Peyer's patch (tissue), 4 donors: ENCODE data around the gene SIL1. TPM values are rescaled to one million over a fixed set of nuclear protein-coding genes. Genes with fewer than 3 reads are reported as not detected.

Experiments used
- DNase-seq, 3 donors: peaks; one replicate each; pipeline ENCODE4 v3.0.0-alpha.2; 2017 to 2019
- H3K27ac ChIP-seq, 4 donors: fragments of 200-600 bp; sonication (generic); one replicate each; pipeline ENCODE4 v1.5.1; 2016 to 2019
- H3K27me3 ChIP-seq, 2 donors: fragments of 200-600 bp; sonication (generic); one replicate each; pipeline ENCODE4 v1.5.1; 2019
- H3K36me3 ChIP-seq, 3 donors: fragments of 200-600 bp; sonication (generic); one replicate each; pipeline ENCODE4 v1.5.1; 2016 to 2019
- H3K4me1 ChIP-seq, 4 donors: fragments of 200-600 bp; sonication (generic); one replicate each; pipeline ENCODE4 v1.5.1; 2016 to 2019
- H3K4me3 ChIP-seq, 4 donors: fragments of 200-600 bp; sonication (generic); 1 replicate in 3 of 4; 2 replicates in 1 of 4; pipeline ENCODE4 v1.5.1; 2016 to 2019; ENCODE audit warnings: mild to moderate bottlenecking in 1 of 4
- H3K9me3 ChIP-seq, 4 donors: fragments of 200-600 bp; sonication (generic); one replicate each; pipeline ENCODE4 v1.5.1; 2016 to 2019; ENCODE audit warnings: mild to moderate bottlenecking in 1 of 4
- POLR2A ChIP-seq, 2 donors: fragments of 450-650 bp; IDR thresholded peaks; one replicate each; pipeline ENCODE4 v1.5.1; 2017; ENCODE audit warnings: antibody characterized with exemption in 2 of 2, mild to moderate bottlenecking in 2 of 2, moderate library complexity in 2 of 2
- total RNA-seq, 4 donors: library from RNA; depleted of rRNA; stranded (reverse); fragments of >200 nt; gene quantifications; one replicate each; pipeline ENCODE4 v1.1.0, GENCODE V29; 2016
- TF ChIP-seq, protein P1 (sequence below), 6 experiments: fragments of 450-650 bp in 4 of 6; fragments of 200-600 bp in 2 of 6; sonication (generic) in 1 of 6; IDR thresholded peaks; one replicate each; pipeline ENCODE4 v1.5.1; 2017 to 2019; ENCODE audit warnings: antibody characterized with exemption in 6 of 6, mild to moderate bottlenecking in 3 of 6, moderate library complexity in 1 of 6

SIL1 gene
- total RNA-seq, 4 donors from 2014 or later, result 23.6 to 84.2 (median 39.2) TPM

- peaks cover 0 to 11% (median 0%) of the 10 kb centered on the region in 4 donors for H3K4me1 ChIP-seq
Measured at GRCh38 chr5:139131062-139131461, 67.1 kb downstream of the SIL1 start.

GRCh38 chr5:139130214-139130613 lies 68.0 kb downstream of the SIL1 start:
- H3K4me1 ChIP-seq, result peaks cover 0 to 11% (median 0%) of the 10 kb centered on the region in 4 donors
- H3K4me3 ChIP-seq, result no peak overlapping the region
- TF ChIP-seq POLR2A (IDR thresholded peaks at IDR 0.05), result no peak
- TF ChIP-seq, protein P1, sequence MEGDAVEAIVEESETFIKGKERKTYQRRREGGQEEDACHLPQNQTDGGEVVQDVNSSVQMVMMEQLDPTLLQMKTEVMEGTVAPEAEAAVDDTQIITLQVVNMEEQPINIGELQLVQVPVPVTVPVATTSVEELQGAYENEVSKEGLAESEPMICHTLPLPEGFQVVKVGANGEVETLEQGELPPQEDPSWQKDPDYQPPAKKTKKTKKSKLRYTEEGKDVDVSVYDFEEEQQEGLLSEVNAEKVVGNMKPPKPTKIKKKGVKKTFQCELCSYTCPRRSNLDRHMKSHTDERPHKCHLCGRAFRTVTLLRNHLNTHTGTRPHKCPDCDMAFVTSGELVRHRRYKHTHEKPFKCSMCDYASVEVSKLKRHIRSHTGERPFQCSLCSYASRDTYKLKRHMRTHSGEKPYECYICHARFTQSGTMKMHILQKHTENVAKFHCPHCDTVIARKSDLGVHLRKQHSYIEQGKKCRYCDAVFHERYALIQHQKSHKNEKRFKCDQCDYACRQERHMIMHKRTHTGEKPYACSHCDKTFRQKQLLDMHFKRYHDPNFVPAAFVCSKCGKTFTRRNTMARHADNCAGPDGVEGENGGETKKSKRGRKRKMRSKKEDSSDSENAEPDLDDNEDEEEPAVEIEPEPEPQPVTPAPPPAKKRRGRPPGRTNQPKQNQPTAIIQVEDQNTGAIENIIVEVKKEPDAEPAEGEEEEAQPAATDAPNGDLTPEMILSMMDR (IDR thresholded peaks at IDR 0.05), result no peak
- H3K27ac ChIP-seq, result no peak overlapping the region
- DNase-seq, result no peak
- H3K27me3 ChIP-seq, result no peaks in the 10 kb centered on the region
- peaks cover 0 to 8% (median 0%) of the 10 kb centered on the region in 3 donors for H3K36me3 ChIP-seq
- no peaks in the 10 kb centered on the region for H3K9me3 ChIP-seq

More at GRCh38 chr5:139131062-139131461, 67.1 kb downstream of the SIL1 start:
- H3K27ac ChIP-seq, result peak overlapping the region in 1 of 4 donors; percentile 77
- peaks cover 0 to 8% (median 0%) of the 10 kb centered on the region in 3 donors for H3K36me3 ChIP-seq
- DNase-seq, result no peak
- H3K9me3 ChIP-seq, result no peaks in the 10 kb centered on the region
- H3K4me3 ChIP-seq, result no peak overlapping the region
- no peaks in the 10 kb centered on the region for H3K27me3 ChIP-seq
- TF ChIP-seq, protein P1 (IDR thresholded peaks at IDR 0.05), result no peak
- no peak for TF ChIP-seq POLR2A (IDR thresholded peaks at IDR 0.05)

GRCh38 chr5:139126711-139127111 lies 71.5 kb downstream of the SIL1 start:
- Histone ChIP-seq H3K4me3 (no peak overlapping the region), H3K36me3 (peaks cover 0 to 17% (median 0%) of the 10 kb centered on the region in 3 donors), H3K4me1 (peaks cover 0 to 5% (median 0%) of the 10 kb centered on the region in 4 donors), H3K9me3 (no peaks in the 10 kb centered on the region), H3K27ac (no peak overlapping the region), H3K27me3 (no peaks in the 10 kb centered on the region)
- TF ChIP-seq POLR2A (IDR thresholded peaks at IDR 0.05), result no peak
- TF ChIP-seq, protein P1 (IDR thresholded peaks at IDR 0.05), result no peak
- DNase-seq, result no peak

- no peak for TF ChIP-seq POLR2A (IDR thresholded peaks at IDR 0.05)
- TF ChIP-seq, protein P1 (IDR thresholded peaks at IDR 0.05), result no peak
- Histone ChIP-seq H3K4me1 (no peaks in the 10 kb centered on the region), H3K27me3 (no peaks in the 10 kb centered on the region), H3K36me3 (peaks cover 0 to 17% (median 0%) of the 10 kb centered on the region in 3 donors), H3K9me3 (no peaks in the 10 kb centered on the region), H3K27ac (no peak overlapping the region), H3K4me3 (no peak overlapping the region)
- DNase-seq, result no peak
Measured at GRCh38 chr5:139125991-139126390, 72.2 kb downstream of the SIL1 start.

DNA sequence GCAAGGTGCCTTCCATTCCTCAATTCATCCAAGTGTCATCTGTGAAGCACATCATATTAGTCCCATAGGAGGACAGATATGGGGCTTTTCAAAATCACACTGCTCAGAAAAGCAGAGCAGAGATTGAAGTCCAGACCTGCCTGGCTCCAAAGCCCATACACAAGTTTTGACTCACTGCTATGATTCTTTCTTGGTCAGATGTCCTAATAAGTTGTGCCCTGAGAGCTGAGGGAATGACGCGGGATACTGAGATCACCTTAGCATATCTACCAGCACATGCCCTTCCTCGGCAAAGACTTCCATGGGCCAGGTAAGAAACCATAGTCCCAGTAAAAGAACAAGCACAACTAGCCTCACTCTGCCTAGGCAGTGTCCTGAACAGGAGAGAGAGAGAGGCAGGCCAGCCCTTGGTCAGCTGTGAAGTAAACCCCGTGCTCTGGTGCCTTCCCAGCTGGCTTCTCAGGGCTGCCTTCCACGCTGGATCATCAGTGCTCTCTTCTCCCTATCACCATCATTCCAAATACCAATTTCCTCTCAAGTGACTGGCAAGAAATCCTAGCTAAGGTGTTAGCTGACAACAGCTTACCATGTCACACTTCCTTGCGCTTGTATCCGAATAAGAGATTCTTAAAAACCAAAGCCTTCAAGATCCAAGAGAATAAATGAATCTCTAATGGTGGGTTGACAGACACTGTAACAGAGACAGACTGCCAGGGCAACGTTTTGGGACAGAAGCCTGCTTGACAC lies 73.2 kb downstream of the SIL1 start:
- H3K9me3 ChIP-seq, result no peaks in the 10 kb centered on the region
- no peak overlapping the region for H3K4me3 ChIP-seq
- H3K27ac ChIP-seq, result no peak overlapping the region

More for the DNA sequence above, 73.2 kb downstream of the SIL1 start:
- no peaks in the 10 kb centered on the region for H3K4me1 ChIP-seq
- no peaks in the 10 kb centered on the region for H3K27me3 ChIP-seq
- no peak for DNase-seq
- H3K36me3 ChIP-seq, result peaks cover 0 to 27% (median 0%) of the 10 kb centered on the region in 3 donors
- no peak for TF ChIP-seq POLR2A (IDR thresholded peaks at IDR 0.05)
- TF ChIP-seq, protein P1 (IDR thresholded peaks at IDR 0.05), result no peak
